Spleen (tissue), 11 donors: ENCODE data around the gene F8. TPM values are rescaled to one million over a fixed set of nuclear protein-coding genes. Genes with fewer than 3 reads are reported as not detected.

Source experiments
- DNase-seq: peaks from one replicate; pipeline ENCODE4 v3.0.0-alpha.2; 2020
- H3K27ac ChIP-seq, 8 donors: fragments of 200-600 bp; sonication (generic) in 7 of 8; 1 replicate in 4 of 8; 2 replicates in 4 of 8; pipeline versions ENCODE4 v1.5.0 to v1.8.0; 2016 to 2021; ENCODE audit warnings: inconsistent platforms in 4 of 8, mild to moderate bottlenecking in 4 of 8, moderate library complexity in 1 of 8
- H3K27me3 ChIP-seq, 7 donors: fragments of 200-600 bp; sonication (generic) in 6 of 7; replicated peaks in 1 of 7; 1 replicate in 4 of 7; 2 replicates in 3 of 7; pipeline versions ENCODE4 v1.5.0 to v1.8.0; 2016 to 2021; ENCODE audit warnings: inconsistent platforms in 3 of 7, mild to moderate bottlenecking in 1 of 7
- H3K36me3 ChIP-seq, 6 donors: fragments of 200-600 bp; sonication (generic) in 5 of 6; 1 replicate in 4 of 6; 2 replicates in 2 of 6; pipeline versions ENCODE4 v1.5.0 to v1.8.0; 2016 to 2021; ENCODE audit warnings: inconsistent platforms in 2 of 6
- H3K4me1 ChIP-seq, 6 donors: fragments of 200-600 bp; sonication (generic) in 5 of 6; 1 replicate in 3 of 6; 2 replicates in 3 of 6; pipeline versions ENCODE4 v1.5.0 to v1.8.0; 2016 to 2021; ENCODE audit warnings: inconsistent platforms in 3 of 6
- H3K4me3 ChIP-seq, 8 donors: fragments of 200-600 bp; sonication (generic) in 7 of 8; 1 replicate in 4 of 8; 2 replicates in 4 of 8; pipeline versions ENCODE4 v1.5.0 to v1.8.0; 2016 to 2021; ENCODE audit warnings: inconsistent platforms in 4 of 8, mild to moderate bottlenecking in 4 of 8, moderate library complexity in 2 of 8
- H3K9me3 ChIP-seq, 8 donors: fragments of 200-600 bp; sonication (generic) in 7 of 8; 1 replicate in 4 of 8; 2 replicates in 4 of 8; pipeline versions ENCODE4 v1.5.0 to v1.8.0; 2016 to 2021; ENCODE audit warnings: inconsistent platforms in 4 of 8
- POLR2A ChIP-seq, 3 donors: fragments of 450-650 bp; IDR thresholded peaks; one replicate each; pipeline ENCODE4 v1.5.1; 2017; ENCODE audit warnings: antibody characterized with exemption in 3 of 3, mild to moderate bottlenecking in 1 of 3
- POLR2AphosphoS5 ChIP-seq, 3 donors: sonication (generic); formaldehyde crosslinking; IDR thresholded peaks; one replicate each; pipeline ENCODE4 v1.5.1; 2017; ENCODE audit warnings: antibody characterized with exemption in 3 of 3
- WGBS, 5 donors: extraction: QIAGEN DNeasy Blood & Tissue Kit in 3 of 5; methylation state at CpG; one replicate each; pipeline versions ENCODE4 v1.1.5 to v1.1.7; 2013 to 2018; 5-methylcytosine and 5-hydroxymethylcytosine counted together
- intact Hi-C: fragments of 100-400 bp; cut with DNase I; formaldehyde crosslinking; loops from one replicate; pipeline ENCODE4 v1.15.0; 2023; ENCODE audit warnings: low total_unique reads
- polyA plus RNA-seq, 3 donors: library from polyadenylated mRNA; stranded (reverse); fragments of 200-250 nt; gene quantifications; one replicate each; pipeline ENCODE4 v1.2.1, GENCODE V29; 2013
- total RNA-seq, 7 donors: library from RNA; depleted of rRNA in 3 of 7; stranded (reverse); fragments of >200 nt in 3 of 7; fragmentation: NEBNext Ultra II Directional in 4 of 7; extraction: Animal tissue kit (Norgen Biotek cat#: 25700) in 4 of 7; gene quantifications; one replicate each; pipeline versions ENCODE4 v1.1.0 to v1.2.1, GENCODE V29; 2016 to 2021
- TF ChIP-seq, protein P1 (sequence below), 11 experiments: fragments of 200-600 bp in 7 of 11; fragments of 450-650 bp in 4 of 11; sonication (generic) in 4 of 11; IDR thresholded peaks in 8 of 11; conservative IDR thresholded peaks in 3 of 11; 1 replicate in 7 of 11; 2 replicates in 4 of 11; pipeline versions ENCODE4 v1.4.0 to v1.8.0; 2016 to 2021; ENCODE audit warnings: antibody characterized with exemption in 11 of 11, inconsistent platforms in 4 of 11, mild to moderate bottlenecking in 1 of 11
- donor health status: healthy with polysubstance abuse.
- donor health status: DM: no; HTN: no; CAD: no; lungs with moderate emphysema.
- donor health status: DM: no; HTN: no; CAD: no.
- donor health status: Bipolar disorder and iron deficiency.
- donor health status: healthy.
- donor health status: DM: no; HTN: no; CAD: no.
- donor health status: DM: yes; HTN: yes; CAD: no.

The F8 gene
- total and polyA plus RNA-seq, 10 donors: 3.4 to 135 (median 67.9) TPM

DNA sequence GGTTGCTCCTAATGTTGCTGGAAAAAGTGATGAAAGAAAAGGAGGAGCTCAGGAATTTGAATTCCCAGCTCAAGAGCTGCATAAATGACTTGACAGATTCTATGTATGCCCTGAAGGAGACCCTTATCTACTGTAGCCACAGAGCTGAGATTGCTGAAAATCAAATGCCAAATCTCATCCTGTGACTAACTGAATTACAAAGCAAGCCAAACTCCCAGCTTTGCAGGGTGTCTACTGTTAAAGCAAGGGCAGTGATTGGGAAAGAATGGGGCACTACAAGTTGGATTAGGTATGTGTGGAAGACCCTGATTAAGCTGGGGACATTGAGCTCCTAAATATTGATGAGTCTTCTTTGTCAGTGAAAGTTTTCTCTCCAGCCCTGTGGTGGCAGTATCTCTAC, 167.3 kb downstream of the F8 start:
- TF ChIP-seq, protein P1, sequence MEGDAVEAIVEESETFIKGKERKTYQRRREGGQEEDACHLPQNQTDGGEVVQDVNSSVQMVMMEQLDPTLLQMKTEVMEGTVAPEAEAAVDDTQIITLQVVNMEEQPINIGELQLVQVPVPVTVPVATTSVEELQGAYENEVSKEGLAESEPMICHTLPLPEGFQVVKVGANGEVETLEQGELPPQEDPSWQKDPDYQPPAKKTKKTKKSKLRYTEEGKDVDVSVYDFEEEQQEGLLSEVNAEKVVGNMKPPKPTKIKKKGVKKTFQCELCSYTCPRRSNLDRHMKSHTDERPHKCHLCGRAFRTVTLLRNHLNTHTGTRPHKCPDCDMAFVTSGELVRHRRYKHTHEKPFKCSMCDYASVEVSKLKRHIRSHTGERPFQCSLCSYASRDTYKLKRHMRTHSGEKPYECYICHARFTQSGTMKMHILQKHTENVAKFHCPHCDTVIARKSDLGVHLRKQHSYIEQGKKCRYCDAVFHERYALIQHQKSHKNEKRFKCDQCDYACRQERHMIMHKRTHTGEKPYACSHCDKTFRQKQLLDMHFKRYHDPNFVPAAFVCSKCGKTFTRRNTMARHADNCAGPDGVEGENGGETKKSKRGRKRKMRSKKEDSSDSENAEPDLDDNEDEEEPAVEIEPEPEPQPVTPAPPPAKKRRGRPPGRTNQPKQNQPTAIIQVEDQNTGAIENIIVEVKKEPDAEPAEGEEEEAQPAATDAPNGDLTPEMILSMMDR (IDR thresholded peaks at IDR 0.05 in 8 of 11, conservative IDR thresholded peaks at IDR 0.05 in 3 of 11): no peak
- TF ChIP-seq POLR2AphosphoS5 (IDR thresholded peaks at IDR 0.05) (no peak), POLR2A (IDR thresholded peaks at IDR 0.05) (no peak)
- no peaks in the 10 kb centered on the region for H3K27me3 ChIP-seq

DNA sequence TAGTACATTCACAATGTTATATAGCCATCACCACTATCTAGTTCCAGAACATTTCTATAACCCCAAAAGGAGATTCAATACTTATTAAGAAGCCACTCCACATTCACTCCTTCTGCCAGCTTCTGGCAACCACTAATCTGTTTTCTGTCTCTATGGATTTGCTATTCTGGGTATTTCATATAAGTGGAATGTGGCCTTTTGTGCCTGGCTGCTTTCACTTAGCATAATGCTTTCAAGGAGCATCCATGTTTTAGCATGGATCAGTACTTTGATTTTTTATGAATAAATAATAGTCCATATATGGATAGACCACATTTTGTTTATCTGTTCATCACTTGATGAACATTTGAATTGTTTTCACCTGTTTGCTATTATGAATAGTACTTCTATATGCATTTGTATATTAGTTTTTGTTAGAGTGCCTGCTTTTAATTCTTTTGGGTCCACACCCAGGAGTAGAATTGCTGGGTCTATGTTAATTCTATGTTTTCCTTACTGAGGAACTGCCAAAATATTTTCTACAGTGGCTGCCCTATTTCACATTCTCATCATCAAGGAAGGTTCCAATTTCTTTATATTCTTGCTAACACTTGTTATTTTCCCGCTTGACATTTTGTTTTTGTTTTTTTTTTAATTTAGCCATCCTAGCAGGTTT, 171.4 kb downstream of the F8 start:
- TF ChIP-seq, protein P1 (IDR thresholded peaks at IDR 0.05 in 8 of 11, conservative IDR thresholded peaks at IDR 0.05 in 3 of 11): no peak
- no peak for TF ChIP-seq POLR2A (IDR thresholded peaks at IDR 0.05)
- TF ChIP-seq POLR2AphosphoS5 (IDR thresholded peaks at IDR 0.05): no peak
- H3K4me3 ChIP-seq: no peak overlapping the region
- peaks cover 0 to 2% (median 0%) of the 10 kb centered on the region in 6 donors for H3K36me3 ChIP-seq
- no peaks in the 10 kb centered on the region for H3K4me1 ChIP-seq
- WGBS, 5 donors: 83 to 100% (median 94%) methylated on average over 1 of the region's 1 CpG
- H3K27me3 ChIP-seq: no peaks in the 10 kb centered on the region
- no peak overlapping the region for H3K27ac ChIP-seq
- intact Hi-C loops: no loop called here
- no peak for DNase-seq
- no peaks in the 10 kb centered on the region for H3K9me3 ChIP-seq

More for the DNA sequence above, 167.3 kb downstream of the F8 start:
- no peaks in the 10 kb centered on the region for H3K9me3 ChIP-seq
- H3K4me1 ChIP-seq: no peaks in the 10 kb centered on the region
- H3K4me3 ChIP-seq: no peak overlapping the region
- H3K27ac ChIP-seq: no peak overlapping the region
- peaks cover 0 to 21% (median 0%) of the 10 kb centered on the region in 6 donors for H3K36me3 ChIP-seq
- intact Hi-C loops: no loop called here
- DNase-seq: no peak

DNA sequence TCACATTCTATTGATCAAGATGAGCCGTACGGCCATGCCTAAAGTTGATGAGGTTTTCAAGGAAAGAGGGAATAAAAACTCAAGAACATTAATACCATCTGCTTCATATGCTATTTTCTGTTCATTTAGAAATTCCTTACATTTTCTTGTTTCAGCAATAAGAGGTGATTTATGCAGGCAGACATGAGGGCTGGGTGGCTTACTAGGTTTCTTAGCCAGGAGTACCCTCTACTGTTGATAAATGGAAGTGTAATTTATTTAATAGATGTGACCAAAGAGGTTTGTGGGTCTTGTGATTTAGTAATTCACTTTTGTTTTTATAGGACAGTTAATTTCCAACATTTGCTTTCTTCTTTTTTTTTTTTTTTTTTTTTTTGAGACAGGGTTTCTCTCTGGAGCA, 181.7 kb downstream of the F8 start:
- no peaks in the 10 kb centered on the region for H3K27me3 ChIP-seq
- H3K36me3 ChIP-seq: no peaks in the 10 kb centered on the region
- no peaks in the 10 kb centered on the region for H3K9me3 ChIP-seq
- H3K27ac ChIP-seq: no peak overlapping the region
- no peak for TF ChIP-seq POLR2AphosphoS5 (IDR thresholded peaks at IDR 0.05)
- TF ChIP-seq, protein P1 (IDR thresholded peaks at IDR 0.05 in 8 of 11, conservative IDR thresholded peaks at IDR 0.05 in 3 of 11): peak in 10 of 11 experiments; percentile 33 to 58 (median 39)
- DNase-seq: no peak
- H3K4me3 ChIP-seq: no peak overlapping the region
- H3K4me1 ChIP-seq: no peaks in the 10 kb centered on the region
- intact Hi-C loops: no loop called here
- WGBS, 5 donors: 77 to 92% (median 87%) methylated on average over 2 of the region's 2 CpGs

DNA sequence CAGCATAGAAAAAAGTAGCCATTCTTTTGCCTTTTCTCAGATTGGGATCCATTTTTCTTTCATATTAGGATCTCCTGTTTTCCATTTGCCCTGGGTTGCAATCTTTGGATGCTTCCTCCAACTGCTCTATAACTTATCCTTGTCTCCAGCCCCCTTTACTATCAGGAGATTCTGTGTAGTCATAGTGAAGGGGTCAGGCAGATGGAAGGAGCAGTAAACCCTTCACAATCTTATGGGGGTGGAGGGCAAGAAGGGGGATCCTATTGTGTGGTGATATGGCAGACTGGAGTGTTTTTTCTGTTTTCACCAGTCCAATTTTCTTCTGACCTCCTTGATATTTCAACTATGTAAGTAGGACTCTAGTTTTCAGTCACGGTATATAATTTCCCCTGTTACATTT, 186.4 kb downstream of the F8 start:
- no peak overlapping the region for H3K27ac ChIP-seq
- DNase-seq: no peak
- no peaks in the 10 kb centered on the region for H3K27me3 ChIP-seq
- no peaks in the 10 kb centered on the region for H3K9me3 ChIP-seq
- TF ChIP-seq, protein P1 (IDR thresholded peaks at IDR 0.05 in 8 of 11, conservative IDR thresholded peaks at IDR 0.05 in 3 of 11): no peak
- TF ChIP-seq POLR2A (IDR thresholded peaks at IDR 0.05): no peak
- no peak for TF ChIP-seq POLR2AphosphoS5 (IDR thresholded peaks at IDR 0.05)
- intact Hi-C loops: no loop called here
- no peak overlapping the region for H3K4me3 ChIP-seq
- WGBS, 5 donors: 73 to 96% (median 85%) methylated on average over 1 of the region's 1 CpG
- H3K4me1 ChIP-seq: no peaks in the 10 kb centered on the region
- no peaks in the 10 kb centered on the region for H3K36me3 ChIP-seq
